Ovary (tissue), 9 donors: ENCODE data around the gene ST6GALNAC6. TPM values are rescaled to one million over a fixed set of nuclear protein-coding genes. Genes with fewer than 3 reads are reported as not detected.
"Not testable (repeated sequence)": the region's sequence is repeated elsewhere in the genome, so short reads cannot be mapped to it uniquely, and the experiment has no call there.

ENCODE experiments used
- DNase-seq, 5 donors: peaks; one replicate each; pipeline ENCODE4 v3.0.0-alpha.2; 2019 to 2020
- H3K27ac ChIP-seq, 2 donors: fragments of 200-600 bp; one replicate each; pipeline versions ENCODE4 v1.5.1 to v1.8.0; 2019 to 2022
- H3K27me3 ChIP-seq: fragments of 200-600 bp; one replicate; pipeline ENCODE4 v1.8.0; 2022
- H3K36me3 ChIP-seq: fragments of 200-600 bp; sonication (generic); one replicate; pipeline ENCODE4 v1.5.1; 2019
- H3K4me1 ChIP-seq: one replicate; pipeline ENCODE4 v1.8.1; 2013; ENCODE audit warnings: mild to moderate bottlenecking, moderate library complexity; ENCODE audit not compliant: insufficient read depth
- H3K4me3 ChIP-seq: fragments of 200-600 bp; sonication (generic); one replicate; pipeline ENCODE4 v1.5.1; 2017
- H3K9me3 ChIP-seq, 2 donors: fragments of 200-600 bp in 1 of 2; sonication (generic) in 1 of 2; one replicate each; pipeline versions ENCODE4 v1.5.1 to v1.8.1; 2013 to 2019; ENCODE audit warnings: mild to moderate bottlenecking in 1 of 2, moderate library complexity in 1 of 2
- EP300 ChIP-seq: sonication (generic); formaldehyde crosslinking; IDR thresholded peaks from one replicate; pipeline ENCODE4 v1.6.1; 2017; ENCODE audit warnings: antibody characterized with exemption
- POLR2A ChIP-seq: fragments of 450-650 bp; IDR thresholded peaks from one replicate; pipeline ENCODE4 v1.6.1; 2017; ENCODE audit warnings: antibody characterized with exemption, mild to moderate bottlenecking, moderate library complexity
- WGBS, 3 donors: extraction: QIAGEN DNeasy Blood & Tissue Kit in 1 of 3; methylation state at CpG; one replicate each; pipeline versions ENCODE4 v1.1.5 to v1.1.7; 2013 to 2017; 5-methylcytosine and 5-hydroxymethylcytosine counted together
- intact Hi-C, 4 donors: fragments of 100-400 bp; cut with DNase I; formaldehyde crosslinking; loops; one replicate each; pipeline versions ENCODE4 v1.11.0 to v1.15.1; 2022 to 2023
- polyA plus RNA-seq, 2 donors: library from polyadenylated mRNA; stranded (reverse); fragments of 200-250 nt in 1 of 2; fragments of 350-450 nt in 1 of 2; fragmentation: Illumina TruSeq in 1 of 2; extraction: RNeasy Lipid Tissue Mini Kit (QIAGEN cat#74804) in 1 of 2; gene quantifications; one replicate each; pipeline ENCODE4 v1.2.3, GENCODE V29; 2013 to 2014
- total RNA-seq, 7 donors: library from RNA; depleted of rRNA in 2 of 7; stranded (reverse); fragments of >200 nt in 2 of 7; fragmentation: NEBNext Ultra II Directional in 3 of 7; extraction: Animal tissue kit (Norgen Biotek cat#: 25700) in 3 of 7; gene quantifications; one replicate each; pipeline versions ENCODE4 v1.1.0 to v1.2.4, GENCODE V29; 2016 to 2023
- TF ChIP-seq, protein P1 (sequence below), 3 donors: fragments of 450-650 bp in 2 of 3; fragments of 200-600 bp in 1 of 3; IDR thresholded peaks; one replicate each; pipeline versions ENCODE4 v1.5.1 to v1.8.0; 2016 to 2022; ENCODE audit warnings: antibody characterized with exemption in 3 of 3, mild to moderate bottlenecking in 1 of 3
- donor health status: DM: no; HTN: no; CAD: no; lungs with moderate emphysema.
- donor health status: DM: no; HTN: no; CAD: no.
- donor health status: Bipolar disorder and iron deficiency.
- donor health status: DM: yes; HTN: yes; CAD: no.
- donor health status: DM: no; HTN: no; CAD: no.
- donor health status: DM: yes; HTN: yes; CAD: no.

ST6GALNAC6 gene
- total and polyA plus RNA-seq, 9 donors = 52.5 to 145 (median 111) TPM

DNA sequence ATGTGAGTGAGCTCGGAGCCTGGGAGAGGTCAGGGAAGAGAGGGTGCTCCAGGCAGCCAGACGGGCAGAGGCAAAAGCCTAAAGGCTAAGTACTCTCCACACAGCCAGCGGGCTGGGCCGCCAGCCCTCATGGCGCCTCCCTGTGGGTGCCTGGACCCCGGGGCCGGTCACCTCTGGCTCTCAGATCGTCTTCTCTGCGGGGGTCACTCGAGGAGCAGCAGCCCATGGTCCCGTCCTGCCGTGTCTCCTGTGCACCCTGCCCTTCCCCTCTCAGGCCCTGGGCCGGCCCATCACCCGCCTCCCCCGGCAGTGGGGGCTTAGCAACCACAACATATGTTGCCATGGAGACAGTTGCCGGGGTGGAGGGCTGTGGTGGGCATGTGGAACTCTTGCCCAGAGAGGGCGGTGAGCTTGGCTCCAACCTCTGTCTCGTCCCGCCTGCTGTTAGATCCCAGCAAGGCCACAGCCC, 26.1 kb downstream of the ST6GALNAC6 start:
- no peaks in the 10 kb centered on the region for H3K36me3 ChIP-seq
- no peaks in the 10 kb centered on the region for H3K9me3 ChIP-seq
- H3K27ac ChIP-seq = peak overlapping the region; percentile 6 to 72
- H3K4me1 ChIP-seq = peaks cover 37% of the 10 kb centered on the region
- no peak overlapping the region for H3K4me3 ChIP-seq
- WGBS, 3 donors = 68 to 70% (median 69%) methylated on average over 16 to 19 of the region's 19 CpGs
- peak in 2 of 5 donors; percentile 17 to 48 for DNase-seq
- intact Hi-C loops = loop anchor here in 1 of 4 donors (5.0 kb wide), 1 partner anchor 136 kb away; the partner anchor contains the start of gene TOR2A
- no peaks in the 10 kb centered on the region for H3K27me3 ChIP-seq
- TF ChIP-seq, protein P1, sequence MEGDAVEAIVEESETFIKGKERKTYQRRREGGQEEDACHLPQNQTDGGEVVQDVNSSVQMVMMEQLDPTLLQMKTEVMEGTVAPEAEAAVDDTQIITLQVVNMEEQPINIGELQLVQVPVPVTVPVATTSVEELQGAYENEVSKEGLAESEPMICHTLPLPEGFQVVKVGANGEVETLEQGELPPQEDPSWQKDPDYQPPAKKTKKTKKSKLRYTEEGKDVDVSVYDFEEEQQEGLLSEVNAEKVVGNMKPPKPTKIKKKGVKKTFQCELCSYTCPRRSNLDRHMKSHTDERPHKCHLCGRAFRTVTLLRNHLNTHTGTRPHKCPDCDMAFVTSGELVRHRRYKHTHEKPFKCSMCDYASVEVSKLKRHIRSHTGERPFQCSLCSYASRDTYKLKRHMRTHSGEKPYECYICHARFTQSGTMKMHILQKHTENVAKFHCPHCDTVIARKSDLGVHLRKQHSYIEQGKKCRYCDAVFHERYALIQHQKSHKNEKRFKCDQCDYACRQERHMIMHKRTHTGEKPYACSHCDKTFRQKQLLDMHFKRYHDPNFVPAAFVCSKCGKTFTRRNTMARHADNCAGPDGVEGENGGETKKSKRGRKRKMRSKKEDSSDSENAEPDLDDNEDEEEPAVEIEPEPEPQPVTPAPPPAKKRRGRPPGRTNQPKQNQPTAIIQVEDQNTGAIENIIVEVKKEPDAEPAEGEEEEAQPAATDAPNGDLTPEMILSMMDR (IDR thresholded peaks at IDR 0.05) = no peak
- TF ChIP-seq EP300 (no peak), POLR2A (no peak)

- 85 to 91% (median 88%) methylated on average over 20 of the region's 20 CpGs for WGBS, 3 donors
- H3K36me3 ChIP-seq = no peaks in the 10 kb centered on the region
Measured at GRCh38 chr9:127872369-127873222, 26.8 kb downstream of the ST6GALNAC6 start.

DNA sequence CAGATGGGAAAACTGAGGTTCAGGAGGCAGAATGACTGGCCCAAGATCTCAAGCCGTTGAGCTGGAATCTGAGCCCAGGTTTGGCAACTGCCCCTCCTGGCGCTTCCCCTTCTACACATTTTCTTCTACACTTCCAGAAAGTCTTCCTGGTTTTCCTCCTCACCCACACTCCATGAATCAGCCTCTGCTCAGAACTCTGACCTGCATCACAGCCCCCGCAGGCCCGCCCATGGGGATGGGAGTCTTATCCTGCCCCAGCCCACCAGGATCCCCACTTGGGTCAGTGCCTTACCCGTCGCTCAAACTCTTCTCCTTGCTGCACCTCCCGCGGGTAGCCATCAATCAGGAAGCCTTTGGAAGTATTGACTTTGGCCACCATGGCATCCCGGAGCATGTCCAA, 27.9 kb downstream of the ST6GALNAC6 start:
- intact Hi-C loops = loop anchor here in 1 of 4 donors (5.0 kb wide), 1 partner anchor 134 kb away; the partner anchor contains the start of gene TOR2A
- no peaks in the 10 kb centered on the region for H3K9me3 ChIP-seq
- no peak overlapping the region for H3K27ac ChIP-seq
- WGBS, 3 donors = 71 to 82% (median 79%) methylated on average over 9 of the region's 9 CpGs
- TF ChIP-seq POLR2A (no peak), EP300 (no peak)
- TF ChIP-seq, protein P1 (IDR thresholded peaks at IDR 0.05) = no peak
- peaks cover 33% of the 10 kb centered on the region for H3K4me1 ChIP-seq
- no peak overlapping the region for H3K4me3 ChIP-seq
- no peaks in the 10 kb centered on the region for H3K27me3 ChIP-seq
- H3K36me3 ChIP-seq = no peaks in the 10 kb centered on the region
- peak in 1 of 5 donors; percentile 11 for DNase-seq

More at GRCh38 chr9:127872369-127873222, 26.8 kb downstream of the ST6GALNAC6 start:
- TF ChIP-seq EP300 = no peak
- TF ChIP-seq, protein P1 (IDR thresholded peaks at IDR 0.05) = no peak
- no peak for TF ChIP-seq POLR2A
- peak overlapping the region; percentile 6 to 72 for H3K27ac ChIP-seq
- intact Hi-C loops = loop anchor here in 1 of 4 donors (5.0 kb wide), 1 partner anchor 135 kb away; the partner anchor contains the start of gene TOR2A
- DNase-seq = no peak
- peaks cover 34% of the 10 kb centered on the region for H3K4me1 ChIP-seq
- no peak overlapping the region for H3K4me3 ChIP-seq
- no peaks in the 10 kb centered on the region for H3K9me3 ChIP-seq
- no peaks in the 10 kb centered on the region for H3K27me3 ChIP-seq

DNA sequence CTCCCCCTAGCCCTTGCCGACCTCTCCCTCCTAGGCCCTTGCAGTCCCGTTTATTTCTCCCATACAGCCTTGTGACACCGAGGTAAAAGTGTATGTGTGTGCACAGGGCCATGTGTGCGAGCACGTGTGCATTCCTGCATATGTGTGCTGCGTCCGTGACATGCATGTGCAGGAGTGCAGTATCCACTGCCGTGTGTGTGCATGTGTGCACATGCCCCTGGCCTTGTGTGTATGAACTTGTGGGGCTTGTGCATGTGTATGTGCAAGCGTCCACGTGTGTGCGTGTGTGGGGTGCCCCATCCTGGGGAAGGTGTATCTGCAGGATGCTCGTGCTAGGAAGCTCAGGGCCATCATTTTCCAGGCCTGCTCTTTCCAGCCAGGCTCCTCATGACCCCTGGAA, 28.5 kb downstream of the ST6GALNAC6 start:
- intact Hi-C loops = loop anchor here in 1 of 4 donors (5.0 kb wide), 1 partner anchor 134 kb away; the partner anchor contains the start of gene TOR2A
- H3K4me3 ChIP-seq = no peak overlapping the region
- TF ChIP-seq POLR2A = no peak
- no peak for TF ChIP-seq EP300
- TF ChIP-seq, protein P1 (IDR thresholded peaks at IDR 0.05) = no peak
- no peak for DNase-seq
- H3K27me3 ChIP-seq = no peaks in the 10 kb centered on the region
- no peaks in the 10 kb centered on the region for H3K36me3 ChIP-seq
- 77 to 88% (median 78%) methylated on average over 12 of the region's 12 CpGs for WGBS, 3 donors
- H3K9me3 ChIP-seq = no peaks in the 10 kb centered on the region
- H3K4me1 ChIP-seq = peaks cover 30% of the 10 kb centered on the region
- no peak overlapping the region for H3K27ac ChIP-seq

DNA sequence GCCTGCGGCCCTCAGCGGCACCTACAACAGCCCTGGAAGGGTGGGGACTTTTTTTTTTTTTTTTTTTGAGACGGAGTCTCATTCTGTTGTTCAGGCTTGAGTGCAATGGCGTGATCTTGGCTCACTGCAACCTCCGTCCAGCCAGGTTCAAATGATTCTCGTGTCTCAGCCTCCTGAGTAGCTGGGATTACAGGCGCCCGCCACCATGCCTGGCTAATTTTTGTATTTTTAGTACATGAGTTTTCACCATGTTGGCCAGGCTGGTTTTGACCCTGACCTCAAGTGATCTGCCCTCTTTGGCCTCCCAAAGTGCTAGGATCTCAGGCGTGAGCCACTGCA, 29.3 kb downstream of the ST6GALNAC6 start:
- not testable (repeated sequence) for H3K9me3 ChIP-seq, H3K27me3 ChIP-seq, H3K4me3 ChIP-seq, H3K27ac ChIP-seq, DNase-seq, H3K36me3 ChIP-seq
- intact Hi-C loops = loop anchor here in 1 of 4 donors (5.0 kb wide), 1 partner anchor 133 kb away; the partner anchor contains the start of gene TOR2A
- peaks cover 27% of the 10 kb centered on the region for H3K4me1 ChIP-seq
- WGBS, 3 donors = 69 to 76% (median 72%) methylated on average over 9 of the region's 9 CpGs
